ENCODE data around the gene RPTOR.
A peak's percentile ranks its signal among the peaks of the same experiment; 100 is the strongest.

Gene RPTOR

DNA sequence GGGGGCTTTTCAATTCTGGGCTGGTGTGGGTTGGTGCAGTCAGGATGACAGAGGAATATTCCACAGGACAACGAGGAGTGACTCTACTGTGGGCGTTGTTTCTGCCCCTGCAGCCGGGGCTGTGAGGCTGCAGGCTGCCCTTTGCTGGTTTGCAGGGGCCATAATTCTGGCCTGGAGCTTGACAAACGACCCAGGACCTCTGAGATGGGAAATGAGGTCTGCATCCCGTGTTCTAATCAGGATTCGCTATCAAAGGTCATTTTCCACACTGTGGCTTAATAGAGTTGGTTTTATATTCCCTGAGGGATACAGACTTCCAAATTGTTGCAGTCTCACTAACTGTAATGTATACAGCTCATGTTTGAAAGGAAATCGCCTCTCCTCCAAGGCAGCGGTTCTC lies 180.9 kb downstream of the RPTOR start:
- H3K36me3 ChIP-seq (ENCODE audit: control insufficient read depth in 2 of 2, insufficient read depth in 1 of 2, low read length in 2 of 2): peaks cover 0 to 8% of the 10 kb centered on the region in 2 experiments; a peak in 1 of 3 replicates
- no peaks in the 10 kb centered on the region for H3K9me3 ChIP-seq (ENCODE audit: control insufficient read depth, insufficient read depth, low read depth, low read length)
- CTCF ChIA-PET: interaction anchor here (1.5 kb wide), 1 partner anchor 173 kb away, joined by 5 read pairs; no protein-coding TSS in a partner anchor
- TF ChIP-seq EGR2 (tag by site-specific recombination; IDR thresholded peaks at IDR 0.05; ENCODE audit: low read depth) (peak; percentile 17; the same call in 1 of the 2 replicates), REPIN1 (tag by site-specific recombination; IDR thresholded peaks at IDR 0.05; ENCODE audit: low read depth) (no peak), ZFHX2 (tag by site-specific recombination; conservative IDR thresholded peaks at IDR 0.05) (peak; percentile 28)
- no peak overlapping the region for H3K4me3 ChIP-seq (ENCODE audit: low read depth, low read length)
- peak overlapping the region; percentile 27; the same call in 1 of the 2 replicates for H3K27ac ChIP-seq (ENCODE audit: extremely low read depth, low read depth, low read length)
- peaks cover 10% of the 10 kb centered on the region for H3K4me1 ChIP-seq (ENCODE audit: control insufficient read depth, insufficient read depth, low read length)
- POLR2A ChIA-PET: no interaction called here

DNA sequence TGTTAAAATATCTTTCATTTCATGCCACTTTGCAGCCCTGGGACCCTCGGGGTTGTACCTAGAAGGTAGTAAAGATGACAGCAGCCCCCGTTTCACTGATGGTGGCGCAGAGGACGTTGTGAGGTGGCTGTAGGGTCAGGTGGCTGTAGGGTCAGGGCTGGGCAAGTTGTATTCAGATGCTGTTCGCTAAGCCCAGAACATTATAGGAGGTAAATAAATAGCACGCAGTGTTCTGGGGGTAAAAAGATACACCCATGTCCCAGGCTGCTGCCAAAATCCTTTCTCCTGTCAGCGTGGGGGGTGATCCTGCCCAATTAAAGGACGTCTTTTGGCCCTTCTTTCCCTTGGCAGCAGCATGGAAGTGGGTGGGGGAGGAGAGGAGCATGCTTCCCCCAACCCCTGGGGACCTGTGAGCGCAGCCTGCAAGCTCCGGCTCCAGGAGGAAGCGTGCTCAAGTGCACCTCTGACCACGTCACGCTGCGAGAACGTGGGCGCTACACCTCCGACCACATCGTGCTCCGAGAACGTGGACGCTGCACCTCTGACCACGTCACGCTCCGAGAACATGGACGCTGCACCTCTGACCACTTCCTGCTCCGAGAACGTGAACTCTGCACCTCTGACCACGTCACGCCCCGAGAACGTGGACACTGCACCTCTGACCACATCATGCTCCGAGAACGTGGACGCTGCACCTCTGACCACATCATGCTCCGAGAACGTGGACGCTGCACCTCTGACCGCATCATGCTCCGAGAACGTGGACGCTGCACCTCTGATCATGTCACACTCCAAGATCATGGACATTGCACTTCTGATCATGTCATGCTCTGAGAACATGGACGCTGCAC lies 182.1 kb downstream of the RPTOR start:
- peaks cover 14% of the 10 kb centered on the region for H3K4me1 ChIP-seq (ENCODE audit: control insufficient read depth, insufficient read depth, low read length)
- no peak overlapping the region for H3K27ac ChIP-seq (ENCODE audit: extremely low read depth, low read depth, low read length)
- TF ChIP-seq, protein P1, sequence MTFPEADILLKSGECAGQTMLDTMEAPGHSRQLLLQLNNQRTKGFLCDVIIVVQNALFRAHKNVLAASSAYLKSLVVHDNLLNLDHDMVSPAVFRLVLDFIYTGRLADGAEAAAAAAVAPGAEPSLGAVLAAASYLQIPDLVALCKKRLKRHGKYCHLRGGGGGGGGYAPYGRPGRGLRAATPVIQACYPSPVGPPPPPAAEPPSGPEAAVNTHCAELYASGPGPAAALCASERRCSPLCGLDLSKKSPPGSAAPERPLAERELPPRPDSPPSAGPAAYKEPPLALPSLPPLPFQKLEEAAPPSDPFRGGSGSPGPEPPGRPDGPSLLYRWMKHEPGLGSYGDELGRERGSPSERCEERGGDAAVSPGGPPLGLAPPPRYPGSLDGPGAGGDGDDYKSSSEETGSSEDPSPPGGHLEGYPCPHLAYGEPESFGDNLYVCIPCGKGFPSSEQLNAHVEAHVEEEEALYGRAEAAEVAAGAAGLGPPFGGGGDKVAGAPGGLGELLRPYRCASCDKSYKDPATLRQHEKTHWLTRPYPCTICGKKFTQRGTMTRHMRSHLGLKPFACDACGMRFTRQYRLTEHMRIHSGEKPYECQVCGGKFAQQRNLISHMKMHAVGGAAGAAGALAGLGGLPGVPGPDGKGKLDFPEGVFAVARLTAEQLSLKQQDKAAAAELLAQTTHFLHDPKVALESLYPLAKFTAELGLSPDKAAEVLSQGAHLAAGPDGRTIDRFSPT (tag by site-specific recombination; IDR thresholded peaks at IDR 0.05): no peak
- TF ChIP-seq ZNF544 (tag by site-specific recombination; IDR thresholded peaks at IDR 0.05): no peak
- POLR2A ChIA-PET: no interaction called here
- CTCF ChIA-PET: interaction anchor here (1.0 kb wide), 1 partner anchor 300 kb away, joined by 3 read pairs; no protein-coding TSS in a partner anchor
- H3K9me3 ChIP-seq (ENCODE audit: control insufficient read depth, insufficient read depth, low read depth, low read length): no peaks in the 10 kb centered on the region
- H3K36me3 ChIP-seq (ENCODE audit: control insufficient read depth in 2 of 2, insufficient read depth in 1 of 2, low read length in 2 of 2): peaks cover 0 to 8% of the 10 kb centered on the region in 2 experiments; a peak in 2 of 3 replicates
- H3K4me3 ChIP-seq (ENCODE audit: low read depth, low read length): no peak overlapping the region

DNA sequence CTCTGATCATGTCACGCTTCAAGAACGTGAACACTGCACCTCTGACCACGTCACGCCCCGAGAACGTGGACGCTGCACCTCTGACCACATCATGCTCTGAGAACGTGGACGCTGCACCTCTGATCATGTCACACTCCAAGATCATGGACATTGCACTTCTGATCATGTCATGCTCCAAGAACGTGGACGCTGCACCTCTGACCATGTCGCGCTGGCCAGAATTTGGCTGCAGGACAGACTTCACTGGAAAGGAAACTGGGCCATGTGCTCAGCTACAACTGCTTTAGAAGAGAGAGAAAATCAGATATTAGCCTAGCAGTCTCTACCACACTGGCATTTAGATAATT lies 182.7 kb downstream of the RPTOR start:
- peaks cover 0 to 8% of the 10 kb centered on the region in 2 experiments; a peak in 2 of 3 replicates for H3K36me3 ChIP-seq (ENCODE audit: control insufficient read depth in 2 of 2, insufficient read depth in 1 of 2, low read length in 2 of 2)
- CTCF ChIA-PET: no interaction called here
- no peak for TF ChIP-seq ZNF19 (tag by site-specific recombination; IDR thresholded peaks at IDR 0.05; ENCODE audit: low read depth)
- no peak for TF ChIP-seq ZNF473 (tag by site-specific recombination; IDR thresholded peaks at IDR 0.05)
- TF ChIP-seq, protein P2, sequence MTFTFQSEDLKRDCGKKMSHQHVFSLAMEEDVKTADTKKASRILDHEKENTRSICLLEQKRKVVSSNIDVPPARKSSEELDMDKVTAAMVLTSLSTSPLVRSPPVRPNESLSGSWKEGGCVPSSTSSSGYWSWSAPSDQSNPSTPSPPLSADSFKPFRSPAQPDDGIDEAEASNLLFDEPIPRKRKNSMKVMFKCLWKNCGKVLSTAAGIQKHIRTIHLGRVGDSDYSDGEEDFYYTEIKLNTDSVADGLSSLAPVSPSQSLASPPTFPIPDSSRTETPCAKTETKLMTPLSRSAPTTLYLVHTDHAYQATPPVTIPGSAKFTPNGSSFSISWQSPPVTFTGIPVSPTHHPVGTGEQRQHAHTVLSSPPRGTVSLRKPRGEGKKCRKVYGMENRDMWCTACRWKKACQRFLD (tag by site-specific recombination; IDR thresholded peaks at IDR 0.05): no peak
- TF ChIP-seq BCL11B (tag by site-specific recombination; IDR thresholded peaks at IDR 0.05; ENCODE audit: low read depth): no peak
- no peak for TF ChIP-seq KLF1 (tag by site-specific recombination; IDR thresholded peaks at IDR 0.05)
- TF ChIP-seq, protein P3, sequence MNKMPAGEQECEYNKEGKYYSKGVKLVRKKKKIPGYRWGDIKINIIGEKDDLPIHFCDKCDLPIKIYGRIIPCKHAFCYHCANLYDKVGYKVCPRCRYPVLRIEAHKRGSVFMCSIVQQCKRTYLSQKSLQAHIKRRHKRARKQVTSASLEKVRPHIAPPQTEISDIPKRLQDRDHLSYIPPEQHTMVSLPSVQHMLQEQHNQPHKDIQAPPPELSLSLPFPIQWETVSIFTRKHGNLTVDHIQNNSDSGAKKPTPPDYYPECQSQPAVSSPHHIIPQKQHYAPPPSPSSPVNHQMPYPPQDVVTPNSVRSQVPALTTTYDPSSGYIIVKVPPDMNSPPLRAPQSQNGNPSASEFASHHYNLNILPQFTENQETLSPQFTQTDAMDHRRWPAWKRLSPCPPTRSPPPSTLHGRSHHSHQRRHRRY (tag by site-specific recombination; IDR thresholded peaks at IDR 0.05): no peak
- TF ChIP-seq KLF10 (tag by site-specific recombination; IDR thresholded peaks at IDR 0.05): no peak
- TF ChIP-seq, protein P4, sequence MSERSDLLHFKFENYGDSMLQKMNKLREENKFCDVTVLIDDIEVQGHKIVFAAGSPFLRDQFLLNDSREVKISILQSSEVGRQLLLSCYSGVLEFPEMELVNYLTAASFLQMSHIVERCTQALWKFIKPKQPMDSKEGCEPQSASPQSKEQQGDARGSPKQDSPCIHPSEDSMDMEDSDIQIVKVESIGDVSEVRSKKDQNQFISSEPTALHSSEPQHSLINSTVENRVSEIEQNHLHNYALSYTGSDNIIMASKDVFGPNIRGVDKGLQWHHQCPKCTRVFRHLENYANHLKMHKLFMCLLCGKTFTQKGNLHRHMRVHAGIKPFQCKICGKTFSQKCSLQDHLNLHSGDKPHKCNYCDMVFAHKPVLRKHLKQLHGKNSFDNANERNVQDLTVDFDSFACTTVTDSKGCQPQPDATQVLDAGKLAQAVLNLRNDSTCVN (tag by site-specific recombination; optimal IDR thresholded peaks at IDR 0.05): no peak
- TF ChIP-seq ZBTB7A (tag by site-specific recombination; IDR thresholded peaks at IDR 0.05; ENCODE audit: low read depth): no peak
- TF ChIP-seq ZSCAN30 (tag by site-specific recombination; IDR thresholded peaks at IDR 0.05): no peak
- TF ChIP-seq OVOL3 (tag by site-specific recombination; IDR thresholded peaks at IDR 0.05): no peak
- TF ChIP-seq ZNF548 (tag by site-specific recombination; IDR thresholded peaks at IDR 0.05): no peak
- TF ChIP-seq, protein P5, sequence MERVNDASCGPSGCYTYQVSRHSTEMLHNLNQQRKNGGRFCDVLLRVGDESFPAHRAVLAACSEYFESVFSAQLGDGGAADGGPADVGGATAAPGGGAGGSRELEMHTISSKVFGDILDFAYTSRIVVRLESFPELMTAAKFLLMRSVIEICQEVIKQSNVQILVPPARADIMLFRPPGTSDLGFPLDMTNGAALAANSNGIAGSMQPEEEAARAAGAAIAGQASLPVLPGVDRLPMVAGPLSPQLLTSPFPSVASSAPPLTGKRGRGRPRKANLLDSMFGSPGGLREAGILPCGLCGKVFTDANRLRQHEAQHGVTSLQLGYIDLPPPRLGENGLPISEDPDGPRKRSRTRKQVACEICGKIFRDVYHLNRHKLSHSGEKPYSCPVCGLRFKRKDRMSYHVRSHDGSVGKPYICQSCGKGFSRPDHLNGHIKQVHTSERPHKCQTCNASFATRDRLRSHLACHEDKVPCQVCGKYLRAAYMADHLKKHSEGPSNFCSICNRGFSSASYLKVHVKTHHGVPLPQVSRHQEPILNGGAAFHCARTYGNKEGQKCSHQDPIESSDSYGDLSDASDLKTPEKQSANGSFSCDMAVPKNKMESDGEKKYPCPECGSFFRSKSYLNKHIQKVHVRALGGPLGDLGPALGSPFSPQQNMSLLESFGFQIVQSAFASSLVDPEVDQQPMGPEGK (tag by site-specific recombination; IDR thresholded peaks at IDR 0.05): no peak
- TF ChIP-seq, protein P6, sequence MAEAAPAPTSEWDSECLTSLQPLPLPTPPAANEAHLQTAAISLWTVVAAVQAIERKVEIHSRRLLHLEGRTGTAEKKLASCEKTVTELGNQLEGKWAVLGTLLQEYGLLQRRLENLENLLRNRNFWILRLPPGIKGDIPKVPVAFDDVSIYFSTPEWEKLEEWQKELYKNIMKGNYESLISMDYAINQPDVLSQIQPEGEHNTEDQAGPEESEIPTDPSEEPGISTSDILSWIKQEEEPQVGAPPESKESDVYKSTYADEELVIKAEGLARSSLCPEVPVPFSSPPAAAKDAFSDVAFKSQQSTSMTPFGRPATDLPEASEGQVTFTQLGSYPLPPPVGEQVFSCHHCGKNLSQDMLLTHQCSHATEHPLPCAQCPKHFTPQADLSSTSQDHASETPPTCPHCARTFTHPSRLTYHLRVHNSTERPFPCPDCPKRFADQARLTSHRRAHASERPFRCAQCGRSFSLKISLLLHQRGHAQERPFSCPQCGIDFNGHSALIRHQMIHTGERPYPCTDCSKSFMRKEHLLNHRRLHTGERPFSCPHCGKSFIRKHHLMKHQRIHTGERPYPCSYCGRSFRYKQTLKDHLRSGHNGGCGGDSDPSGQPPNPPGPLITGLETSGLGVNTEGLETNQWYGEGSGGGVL (tag by site-specific recombination; IDR thresholded peaks at IDR 0.05): no peak
- no peak for TF ChIP-seq IKZF3 (tag by site-specific recombination; IDR thresholded peaks at IDR 0.05)
- TF ChIP-seq ZNF585B (tag by site-specific recombination; IDR thresholded peaks at IDR 0.05): no peak
- peaks cover 18% of the 10 kb centered on the region for H3K4me1 ChIP-seq (ENCODE audit: control insufficient read depth, insufficient read depth, low read length)
- POLR2A ChIA-PET: no interaction called here
- no peak overlapping the region for H3K4me3 ChIP-seq (ENCODE audit: low read depth, low read length)
- no peaks in the 10 kb centered on the region for H3K9me3 ChIP-seq (ENCODE audit: control insufficient read depth, insufficient read depth, low read depth, low read length)
- H3K27ac ChIP-seq (ENCODE audit: extremely low read depth, low read depth, low read length): no peak overlapping the region
